Lung (tissue), 12 donors: Measurements from ENCODE around the gene CCDC117. TPM values are rescaled to one million over a fixed set of nuclear protein-coding genes. Genes with fewer than 3 reads are reported as not detected.

Experiments
- ATAC-seq: fragments of 200-7000 bp; cut with Tn5 transposase; one replicate; pipeline ENCODE4 v1.9.1; 2020; ENCODE audit warnings: moderate number of reproducible peaks; ENCODE audit not compliant: insufficient read depth, low FRiP score
- DNase-seq, 3 donors: peaks; one replicate each; pipeline ENCODE4 v3.0.0-alpha.2; 2013 to 2017
- H3K27ac ChIP-seq, 2 donors: one replicate each; pipeline ENCODE4 v1.5.1; 2013; ENCODE audit warnings: mild to moderate bottlenecking in 2 of 2, moderate library complexity in 2 of 2, control low read depth in 1 of 2, inconsistent platforms in 1 of 2, low read depth in 1 of 2, low read length in 1 of 2
- H3K27me3 ChIP-seq, 3 donors: one replicate each; pipeline ENCODE4 v1.5.1; 2013; ENCODE audit warnings: low read length in 2 of 3; ENCODE audit not compliant: control insufficient read depth in 3 of 3, insufficient read depth in 3 of 3
- H3K36me3 ChIP-seq, 4 donors: one replicate each; pipeline ENCODE4 v1.5.1; 2013; ENCODE audit warnings: low read length in 4 of 4, mild to moderate bottlenecking in 1 of 4, moderate library complexity in 1 of 4; ENCODE audit not compliant: control insufficient read depth in 4 of 4, insufficient read depth in 4 of 4
- H3K4me1 ChIP-seq, 5 donors: one replicate each; pipeline ENCODE4 v1.5.1; 2013; ENCODE audit warnings: low read length in 5 of 5, mild to moderate bottlenecking in 2 of 5, moderate library complexity in 1 of 5; ENCODE audit not compliant: control insufficient read depth in 5 of 5, insufficient read depth in 5 of 5
- H3K4me3 ChIP-seq: one replicate; pipeline ENCODE4 v1.5.1; 2013; ENCODE audit warnings: mild to moderate bottlenecking, control low read depth, moderate library complexity
- H3K9ac ChIP-seq, 2 donors: one replicate each; pipeline ENCODE4 v1.5.1; 2013; ENCODE audit warnings: low read length in 2 of 2, control low read depth in 1 of 2; ENCODE audit not compliant: insufficient read depth in 1 of 2
- H3K9me3 ChIP-seq, 4 donors: one replicate each; pipeline ENCODE4 v1.5.1; 2013; ENCODE audit warnings: low read length in 3 of 4, mild to moderate bottlenecking in 1 of 4, moderate library complexity in 1 of 4; ENCODE audit not compliant: control insufficient read depth in 4 of 4, insufficient read depth in 3 of 4
- CTCF ChIP-seq: IDR thresholded peaks from 2 replicates; pipeline ENCODE4 v1.5.1; 2012; ENCODE audit warnings: mild to moderate bottlenecking; ENCODE audit errors: control extremely low read depth, extremely low read depth
- WGBS, 2 donors: extraction: QIAGEN DNeasy Blood & Tissue Kit; methylation state at CpG; one replicate each; pipeline ENCODE4 v1.1.7; 2013; 5-methylcytosine and 5-hydroxymethylcytosine counted together
- polyA plus RNA-seq, 2 donors: library from polyadenylated mRNA; stranded (reverse); fragments of 200-250 nt; gene quantifications; one replicate each; pipeline ENCODE4 v1.2.1, GENCODE V29; 2013
- total RNA-seq, 2 donors: library from RNA; depleted of rRNA in 1 of 2; stranded (reverse); fragments of >200 nt in 1 of 2; gene quantifications; one replicate each; pipeline ENCODE4 v1.2.1, GENCODE V29; 2014 to 2021
- donor health status: control.
- donor health status: control.
- donor health status: Bipolar disorder and iron deficiency.
- donor health status: healthy.
- donor health status: DM: yes; HTN: yes; CAD: no.

The CCDC117 gene
- total and polyA plus RNA-seq, 4 donors, result 7.8 to 29.2 (median 16.4) TPM

GRCh38 chr22:28730179-28730578 is 42.3 kb upstream of the CCDC117 start:
- 80 to 87% methylated on average over 3 of the region's 3 CpGs for WGBS, 2 donors

GRCh38 chr22:28734393-28734792 is 38.1 kb upstream of the CCDC117 start:
- no peak overlapping the region for H3K9ac ChIP-seq
- WGBS, 2 donors, result 76 to 85% methylated on average over 6 of the region's 6 CpGs
- no peak overlapping the region for H3K27ac ChIP-seq

More at GRCh38 chr22:28730179-28730578, 42.3 kb upstream of the CCDC117 start:
- TF ChIP-seq CTCF, result no peak
- no peaks in the 10 kb centered on the region for H3K36me3 ChIP-seq
- H3K4me3 ChIP-seq, result no peak overlapping the region
- H3K27ac ChIP-seq, result no peak overlapping the region
- no peak overlapping the region for H3K9ac ChIP-seq
- ATAC-seq, result no peak
- H3K4me1 ChIP-seq, result no peaks in the 10 kb centered on the region
- no peaks in the 10 kb centered on the region for H3K27me3 ChIP-seq
- no peak for DNase-seq
- H3K9me3 ChIP-seq, result no peaks in the 10 kb centered on the region

GRCh38 chr22:28736301-28737155 is 36.0 kb upstream of the CCDC117 start:
- DNase-seq, result no peak
- no peaks in the 10 kb centered on the region for H3K36me3 ChIP-seq
- H3K4me1 ChIP-seq, result peaks cover 0 to 5% (median 1%) of the 10 kb centered on the region in 5 donors
- no peaks in the 10 kb centered on the region for H3K9me3 ChIP-seq
- no peak for ATAC-seq
- 83 to 85% methylated on average over 7 of the region's 7 CpGs for WGBS, 2 donors
- no peak for TF ChIP-seq CTCF
- no peak overlapping the region for H3K27ac ChIP-seq
- H3K4me3 ChIP-seq, result no peak overlapping the region
- no peaks in the 10 kb centered on the region for H3K27me3 ChIP-seq
- no peak overlapping the region for H3K9ac ChIP-seq

More at GRCh38 chr22:28734393-28734792, 38.1 kb upstream of the CCDC117 start:
- TF ChIP-seq CTCF, result no peak
- Histone ChIP-seq H3K27me3 (no peaks in the 10 kb centered on the region), H3K4me3 (no peak overlapping the region), H3K36me3 (no peaks in the 10 kb centered on the region), H3K9me3 (no peaks in the 10 kb centered on the region), H3K4me1 (no peaks in the 10 kb centered on the region)
- no peak for ATAC-seq
- peak in 1 of 3 donors; percentile 29 for DNase-seq
